Measurements from ENCODE around the gene SETD3.
A peak's percentile ranks its signal among the peaks of the same experiment; 100 is the strongest.

The SETD3 gene

DNA sequence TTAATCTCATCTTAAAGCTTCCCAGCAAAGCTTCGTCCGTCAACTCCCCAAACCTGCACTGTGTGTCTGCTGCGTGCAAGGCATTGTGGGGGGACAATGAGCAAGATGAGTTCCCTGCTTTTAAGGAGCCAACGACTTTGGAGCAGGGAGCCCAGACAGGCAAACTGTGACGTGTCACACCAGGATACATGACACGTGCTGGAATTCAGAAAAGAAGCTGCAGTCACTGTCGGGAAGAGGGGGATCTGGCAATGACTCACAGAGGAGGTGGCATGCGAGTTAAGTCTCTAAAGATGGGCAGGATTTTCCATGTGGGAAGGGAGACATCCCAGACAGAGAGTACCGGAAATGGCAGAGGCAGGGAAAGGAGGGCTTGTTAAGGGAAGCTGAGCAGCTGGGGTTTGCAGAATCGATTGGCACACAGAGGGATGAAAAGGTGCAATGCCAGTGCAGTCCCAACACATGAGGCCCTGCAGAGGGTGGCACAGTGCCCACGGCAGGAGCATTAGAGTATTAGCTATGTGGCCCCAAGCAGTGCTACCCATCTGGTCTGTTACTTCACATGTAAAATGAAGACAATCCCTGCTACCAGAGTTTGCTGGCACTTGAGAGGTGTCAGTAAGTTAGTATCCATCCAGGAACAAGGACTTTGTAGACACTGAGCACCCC is 52.9 kb downstream of the SETD3 start:
- Histone ChIP-seq H3K27me3 (no peaks in the 10 kb centered on the region), H3K36me3 (peaks cover 14% of the 10 kb centered on the region), H3K4me1 (no peaks in the 10 kb centered on the region), H3K4me3 (ENCODE audit: low read depth, low read length) (no peak overlapping the region), H3K9me3 (no peaks in the 10 kb centered on the region)
- TF ChIP-seq CTCF (IDR thresholded peaks at IDR 0.05; ENCODE audit: low read depth, low read length) = no peak
- DNase-seq = peak; percentile 22

DNA sequence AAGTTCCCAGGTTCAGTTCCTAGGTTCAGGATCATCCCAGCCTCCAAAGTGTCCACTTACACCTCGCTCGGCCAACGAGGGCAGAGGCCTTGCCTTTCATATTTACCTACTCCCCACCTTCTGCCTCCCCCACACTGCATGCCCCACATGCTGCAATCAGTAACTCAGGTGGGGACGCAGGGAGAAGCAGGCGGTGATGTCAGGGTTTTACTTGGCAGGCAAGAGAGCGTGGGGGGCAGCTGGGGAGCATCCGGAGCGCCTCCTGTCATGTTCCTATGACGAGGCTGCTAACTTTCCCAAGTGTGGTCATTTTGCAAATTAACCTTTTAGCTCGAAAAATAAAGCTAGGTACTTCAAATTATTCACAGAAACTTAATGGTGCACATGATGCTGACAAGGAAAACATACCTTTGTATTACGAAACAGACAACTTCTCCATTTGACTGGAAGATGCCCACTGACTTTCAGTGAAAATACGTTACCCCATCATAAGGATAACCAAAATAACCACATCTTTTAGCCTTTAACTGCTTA is 53.8 kb downstream of the SETD3 start:
- no peaks in the 10 kb centered on the region for H3K9me3 ChIP-seq
- H3K4me1 ChIP-seq = no peaks in the 10 kb centered on the region
- no peak for TF ChIP-seq CTCF (IDR thresholded peaks at IDR 0.05; ENCODE audit: low read depth, low read length)
- no peak for DNase-seq
- no peaks in the 10 kb centered on the region for H3K27me3 ChIP-seq
- no peak overlapping the region for H3K4me3 ChIP-seq (ENCODE audit: low read depth, low read length)
- peaks cover 14% of the 10 kb centered on the region for H3K36me3 ChIP-seq

DNA sequence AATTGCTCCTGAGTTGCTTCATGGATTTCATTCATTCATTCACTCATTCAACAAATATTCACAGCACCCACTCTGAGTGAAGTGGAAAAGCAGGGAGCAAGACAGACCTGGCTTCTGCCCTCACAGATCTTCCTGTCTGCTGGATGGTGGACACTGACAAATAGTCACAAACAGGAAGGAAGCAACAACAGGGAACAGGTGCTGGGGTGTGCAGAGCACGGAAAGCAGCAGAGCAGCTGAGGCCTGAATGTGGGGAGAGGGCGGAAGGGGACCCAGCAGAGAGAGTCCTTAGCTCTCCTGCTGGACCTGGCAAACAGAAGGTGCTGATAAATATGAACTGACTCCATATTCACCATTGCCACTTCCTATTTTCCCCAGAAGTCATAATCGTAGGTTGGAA is 54.4 kb downstream of the SETD3 start:
- no peak for DNase-seq
- no peak overlapping the region for H3K4me3 ChIP-seq (ENCODE audit: low read depth, low read length)
- no peaks in the 10 kb centered on the region for H3K27me3 ChIP-seq
- H3K4me1 ChIP-seq = no peaks in the 10 kb centered on the region
- H3K36me3 ChIP-seq = peaks cover 14% of the 10 kb centered on the region
- no peaks in the 10 kb centered on the region for H3K9me3 ChIP-seq
- TF ChIP-seq CTCF (IDR thresholded peaks at IDR 0.05; ENCODE audit: low read depth, low read length) = no peak

GRCh38 chr14:99425272-99425681 is 55.4 kb downstream of the SETD3 start:
- Histone ChIP-seq H3K27me3 (no peaks in the 10 kb centered on the region), H3K36me3 (peaks cover 14% of the 10 kb centered on the region), H3K4me1 (no peaks in the 10 kb centered on the region), H3K9me3 (no peaks in the 10 kb centered on the region), H3K4me3 (ENCODE audit: low read depth, low read length) (no peak overlapping the region)
- no peak for TF ChIP-seq CTCF (IDR thresholded peaks at IDR 0.05; ENCODE audit: low read depth, low read length)
- DNase-seq = no peak

- Histone ChIP-seq H3K4me3 (ENCODE audit: low read depth, low read length) (no peak overlapping the region), H3K27me3 (no peaks in the 10 kb centered on the region), H3K36me3 (peaks cover 9% of the 10 kb centered on the region), H3K9me3 (no peaks in the 10 kb centered on the region), H3K4me1 (no peaks in the 10 kb centered on the region)
- no peak for TF ChIP-seq CTCF (IDR thresholded peaks at IDR 0.05; ENCODE audit: low read depth, low read length)
- no peak for DNase-seq
Observed at GRCh38 chr14:99424306-99424877, 56.3 kb downstream of the SETD3 start.

DNA sequence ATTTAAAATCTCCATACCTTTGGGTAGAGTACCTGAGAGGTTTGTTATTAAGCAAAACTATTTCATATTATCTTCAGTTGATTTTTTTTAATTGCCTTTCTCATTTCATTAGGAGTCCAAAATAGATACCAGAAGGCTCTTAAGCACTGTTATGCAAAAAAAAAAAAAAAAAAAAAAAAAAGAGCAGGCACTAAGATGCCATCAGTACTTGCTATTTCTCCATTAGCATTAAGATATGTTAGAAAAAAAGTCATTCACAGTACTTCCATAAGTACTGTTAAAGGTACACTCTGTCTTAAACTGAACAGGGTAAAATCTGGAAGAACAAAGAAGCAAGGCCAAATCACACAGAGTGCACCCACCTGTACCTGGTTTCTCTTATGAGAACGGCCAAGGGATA is 57.2 kb downstream of the SETD3 start:
- H3K9me3 ChIP-seq = no peaks in the 10 kb centered on the region
- H3K27me3 ChIP-seq = no peaks in the 10 kb centered on the region
- no peak for DNase-seq
- H3K4me3 ChIP-seq (ENCODE audit: low read depth, low read length) = no peak overlapping the region
- no peak for TF ChIP-seq CTCF (IDR thresholded peaks at IDR 0.05; ENCODE audit: low read depth, low read length)
- H3K4me1 ChIP-seq = no peaks in the 10 kb centered on the region
- no peaks in the 10 kb centered on the region; the same call in 1 of the 2 replicates for H3K36me3 ChIP-seq
